ENCODE measurements around the gene ZMIZ1.

The ZMIZ1 gene

GRCh38 chr10:79184657-79185056 lies 115.9 kb downstream of the ZMIZ1 start:
- Histone ChIP-seq H3K4me3 (replicated peaks; ENCODE audit: low read depth, low read length) (no peak overlapping the region), H3K27me3 (replicated peaks; ENCODE audit: control insufficient read depth, insufficient read depth, low read length) (no peaks in the 10 kb centered on the region; the same call in 1 of the 2 replicates), H3K36me3 (ENCODE audit: control insufficient read depth, insufficient read depth, low read length) (no peaks in the 10 kb centered on the region)
- no peak for TF ChIP-seq CTCF (IDR thresholded peaks at IDR 0.05; ENCODE audit: insufficient read depth, low read length, poor library complexity, severe bottlenecking)
- no peak for DNase-seq (ENCODE audit: extremely low read depth, insufficient read length)

GRCh38 chr10:79185067-79185774 lies 116.5 kb downstream of the ZMIZ1 start:
- no peak for DNase-seq (ENCODE audit: extremely low read depth, insufficient read length)

GRCh38 chr10:79185796-79186374 lies 117.1 kb downstream of the ZMIZ1 start:
- TF ChIP-seq CTCF (IDR thresholded peaks at IDR 0.05; ENCODE audit: insufficient read depth, low read length, poor library complexity, severe bottlenecking) = no peak
- H3K27me3 ChIP-seq (replicated peaks; ENCODE audit: control insufficient read depth, insufficient read depth, low read length) = no peaks in the 10 kb centered on the region; the same call in 1 of the 2 replicates
- H3K4me3 ChIP-seq (replicated peaks; ENCODE audit: low read depth, low read length) = no peak overlapping the region
- no peak for DNase-seq (ENCODE audit: extremely low read depth, insufficient read length)
- H3K36me3 ChIP-seq (ENCODE audit: control insufficient read depth, insufficient read depth, low read length) = no peaks in the 10 kb centered on the region

More at GRCh38 chr10:79185067-79185774, 116.5 kb downstream of the ZMIZ1 start:
- no peak for TF ChIP-seq CTCF (IDR thresholded peaks at IDR 0.05; ENCODE audit: insufficient read depth, low read length, poor library complexity, severe bottlenecking)
- H3K4me3 ChIP-seq (replicated peaks; ENCODE audit: low read depth, low read length) = no peak overlapping the region
- no peaks in the 10 kb centered on the region for H3K36me3 ChIP-seq (ENCODE audit: control insufficient read depth, insufficient read depth, low read length)
- H3K27me3 ChIP-seq (replicated peaks; ENCODE audit: control insufficient read depth, insufficient read depth, low read length) = no peaks in the 10 kb centered on the region; the same call in 1 of the 2 replicates

- H3K36me3 ChIP-seq (ENCODE audit: control insufficient read depth, insufficient read depth, low read length) = no peaks in the 10 kb centered on the region
These were observed 117.8 kb downstream of the ZMIZ1 start for GRCh38 chr10:79186486-79187120.

More at GRCh38 chr10:79186486-79187120, 117.8 kb downstream of the ZMIZ1 start:
- DNase-seq (ENCODE audit: extremely low read depth, insufficient read length) = no peak
- TF ChIP-seq CTCF (IDR thresholded peaks at IDR 0.05; ENCODE audit: insufficient read depth, low read length, poor library complexity, severe bottlenecking) = no peak
- no peaks in the 10 kb centered on the region; the same call in 1 of the 2 replicates for H3K27me3 ChIP-seq (replicated peaks; ENCODE audit: control insufficient read depth, insufficient read depth, low read length)
- H3K4me3 ChIP-seq (replicated peaks; ENCODE audit: low read depth, low read length) = no peak overlapping the region
